AG04449 (cell line): ENCODE results near the gene VKORC1L1.

Experiments used
- CTCF ChIA-PET: fragments of 350-600 bp; formaldehyde crosslinking; extraction: SDS; loops from one replicate; lab custom pipeline; 2021; ENCODE audit warnings: antibody characterized with exemption; lab: Yijun Ruan, JAX
- POLR2A ChIA-PET: fragments of 400-600, 350-600 bp; formaldehyde crosslinking; extraction: SDS; loops from one replicate; lab custom pipeline; 2020; ENCODE audit warnings: antibody characterized with exemption, inconsistent platforms; lab: Yijun Ruan, JAX
- DNase-seq: peaks from one replicate; pipeline ENCODE4 v3.0.0-alpha.2; 2010; ENCODE audit warnings: low read depth, low spot score
- H3K4me3 ChIP-seq: 2 replicates; pipeline ENCODE4 v1.5.1; 2011; ENCODE audit warnings: low read depth, mild to moderate bottlenecking, control low read depth, low read length
- CTCF ChIP-seq: IDR thresholded peaks from one replicate; pipeline ENCODE4 v1.5.1; 2011; ENCODE audit warnings: mild to moderate bottlenecking, moderate library complexity, low read length, control low read depth, inconsistent platforms; ENCODE audit not compliant: insufficient read depth; ENCODE audit errors: missing control alignments

Gene VKORC1L1

GRCh38 chr7:65907501-65908198 is 34.8 kb downstream of the VKORC1L1 start:
- ChIA-PET CTCF (no interaction called here), POLR2A (no interaction called here)
- no peak overlapping the region for H3K4me3 ChIP-seq
- DNase-seq, result no peak
- TF ChIP-seq CTCF, result no peak

- no peak for TF ChIP-seq CTCF
- DNase-seq, result no peak
- no peak overlapping the region for H3K4me3 ChIP-seq
- CTCF ChIA-PET, result no interaction called here
- POLR2A ChIA-PET, result interaction anchor here (0.6 kb wide), 1 partner anchor 366 kb away, joined by 3 read pairs; no protein-coding TSS in a partner anchor
Measured at GRCh38 chr7:65910237-65910636, 37.4 kb downstream of the VKORC1L1 start.

GRCh38 chr7:65912237-65912636 is 39.4 kb downstream of the VKORC1L1 start:
- POLR2A ChIA-PET, result interaction anchor here (0.6 kb wide), 1 partner anchor 23 kb away, joined by 3 read pairs; no protein-coding TSS in a partner anchor
- CTCF ChIA-PET, result interaction anchor here (1.0 kb wide), 1 partner anchor 15 kb away, joined by 3 read pairs; no protein-coding TSS in a partner anchor
- no peak for DNase-seq
- no peak for TF ChIP-seq CTCF
- H3K4me3 ChIP-seq, result no peak overlapping the region

GRCh38 chr7:65915921-65916657 is 43.2 kb downstream of the VKORC1L1 start:
- TF ChIP-seq CTCF, result no peak
- CTCF ChIA-PET, result no interaction called here
- H3K4me3 ChIP-seq, result no peak overlapping the region
- DNase-seq, result no peak
- POLR2A ChIA-PET, result no interaction called here

GRCh38 chr7:65923316-65923715 is 50.4 kb downstream of the VKORC1L1 start:
- H3K4me3 ChIP-seq, result no peak overlapping the region
- POLR2A ChIA-PET, result no interaction called here
- CTCF ChIA-PET, result no interaction called here
- no peak for DNase-seq
- TF ChIP-seq CTCF, result no peak

GRCh38 chr7:65924193-65924592 is 51.3 kb downstream of the VKORC1L1 start:
- no peak for TF ChIP-seq CTCF
- no peak for DNase-seq
- H3K4me3 ChIP-seq, result no peak overlapping the region
- ChIA-PET POLR2A (no interaction called here), CTCF (no interaction called here)
